ENCODE results near the gene NRXN3. TPM values are rescaled to one million over a fixed set of nuclear protein-coding genes. Genes with fewer than 3 reads are reported as not detected.

Gene NRXN3
- polyA plus RNA-seq, 1 experiment, result 1.1 TPM

GRCh38 chr14:79248126-79248525 is 1078.0 kb downstream of the NRXN3 start:
- H3K4me3 ChIP-seq (ENCODE audit: low read depth, low read length), result no peak overlapping the region
- no peaks in the 10 kb centered on the region for H3K9me3 ChIP-seq (ENCODE audit: control insufficient read depth, insufficient read depth, low read length)
- H3K27ac ChIP-seq (ENCODE audit: low read depth, low read length), result no peak overlapping the region
- ChIA-PET CTCF (interaction anchor here (0.5 kb wide), 1 partner anchor 532 kb away, joined by 4 read pairs; no protein-coding TSS in a partner anchor), POLR2A (no interaction called here)
- no peaks in the 10 kb centered on the region for H3K27me3 ChIP-seq (ENCODE audit: control insufficient read depth, insufficient read depth, low read length)
- DNase-seq (ENCODE audit: low read depth, low spot score), result no peak
- no peak for TF ChIP-seq CTCF (IDR thresholded peaks at IDR 0.05; ENCODE audit: low read depth, low read length)

- Histone ChIP-seq H3K4me3 (ENCODE audit: low read depth, low read length) (no peak overlapping the region), H3K27me3 (ENCODE audit: control insufficient read depth, insufficient read depth, low read length) (no peaks in the 10 kb centered on the region), H3K27ac (ENCODE audit: low read depth, low read length) (no peak overlapping the region), H3K9me3 (ENCODE audit: control insufficient read depth, insufficient read depth, low read length) (no peaks in the 10 kb centered on the region)
- DNase-seq (ENCODE audit: low read depth, low spot score), result no peak
- ChIA-PET POLR2A (no interaction called here), CTCF (interaction anchor here (0.8 kb wide), 1 partner anchor 289 kb away, joined by 3 read pairs; no protein-coding TSS in a partner anchor)
- no peak for TF ChIP-seq CTCF (IDR thresholded peaks at IDR 0.05; ENCODE audit: low read depth, low read length)
Measured at GRCh38 chr14:79248771-79249170, 1078.6 kb downstream of the NRXN3 start.

- DNase-seq (ENCODE audit: low read depth, low spot score), result no peak
- Histone ChIP-seq H3K27ac (ENCODE audit: low read depth, low read length) (no peak overlapping the region), H3K9me3 (ENCODE audit: control insufficient read depth, insufficient read depth, low read length) (no peaks in the 10 kb centered on the region), H3K27me3 (ENCODE audit: control insufficient read depth, insufficient read depth, low read length) (no peaks in the 10 kb centered on the region), H3K4me3 (ENCODE audit: low read depth, low read length) (no peak overlapping the region)
- no peak for TF ChIP-seq CTCF (IDR thresholded peaks at IDR 0.05; ENCODE audit: low read depth, low read length)
- CTCF ChIA-PET, result no interaction called here
- POLR2A ChIA-PET, result no interaction called here
Measured at GRCh38 chr14:79251278-79251677, 1081.1 kb downstream of the NRXN3 start.

- Histone ChIP-seq H3K27ac (ENCODE audit: low read depth, low read length) (no peak overlapping the region), H3K27me3 (ENCODE audit: control insufficient read depth, insufficient read depth, low read length) (no peaks in the 10 kb centered on the region), H3K9me3 (ENCODE audit: control insufficient read depth, insufficient read depth, low read length) (no peaks in the 10 kb centered on the region), H3K4me3 (ENCODE audit: low read depth, low read length) (no peak overlapping the region)
- ChIA-PET CTCF (interaction anchor here (0.6 kb wide), 1 partner anchor 293 kb away, joined by 4 read pairs; no protein-coding TSS in a partner anchor), POLR2A (no interaction called here)
- no peak for DNase-seq (ENCODE audit: low read depth, low spot score)
- no peak for TF ChIP-seq CTCF (IDR thresholded peaks at IDR 0.05; ENCODE audit: low read depth, low read length)
Measured at GRCh38 chr14:79253576-79253975, 1083.4 kb downstream of the NRXN3 start.

- ChIA-PET POLR2A (no interaction called here), CTCF (interaction anchor here (0.6 kb wide), 1 partner anchor 294 kb away, joined by 4 read pairs; no protein-coding TSS in a partner anchor)
- H3K9me3 ChIP-seq (ENCODE audit: control insufficient read depth, insufficient read depth, low read length), result no peaks in the 10 kb centered on the region
- H3K27ac ChIP-seq (ENCODE audit: low read depth, low read length), result no peak overlapping the region
- DNase-seq (ENCODE audit: low read depth, low spot score), result no peak
- no peak overlapping the region for H3K4me3 ChIP-seq (ENCODE audit: low read depth, low read length)
- TF ChIP-seq CTCF (IDR thresholded peaks at IDR 0.05; ENCODE audit: low read depth, low read length), result no peak
- H3K27me3 ChIP-seq (ENCODE audit: control insufficient read depth, insufficient read depth, low read length), result no peaks in the 10 kb centered on the region
Measured at GRCh38 chr14:79254069-79254775, 1084.0 kb downstream of the NRXN3 start.

Measured in AG04450 (cell line).